ENCODE measurements around the gene SLC52A1.

SLC52A1 gene

DNA sequence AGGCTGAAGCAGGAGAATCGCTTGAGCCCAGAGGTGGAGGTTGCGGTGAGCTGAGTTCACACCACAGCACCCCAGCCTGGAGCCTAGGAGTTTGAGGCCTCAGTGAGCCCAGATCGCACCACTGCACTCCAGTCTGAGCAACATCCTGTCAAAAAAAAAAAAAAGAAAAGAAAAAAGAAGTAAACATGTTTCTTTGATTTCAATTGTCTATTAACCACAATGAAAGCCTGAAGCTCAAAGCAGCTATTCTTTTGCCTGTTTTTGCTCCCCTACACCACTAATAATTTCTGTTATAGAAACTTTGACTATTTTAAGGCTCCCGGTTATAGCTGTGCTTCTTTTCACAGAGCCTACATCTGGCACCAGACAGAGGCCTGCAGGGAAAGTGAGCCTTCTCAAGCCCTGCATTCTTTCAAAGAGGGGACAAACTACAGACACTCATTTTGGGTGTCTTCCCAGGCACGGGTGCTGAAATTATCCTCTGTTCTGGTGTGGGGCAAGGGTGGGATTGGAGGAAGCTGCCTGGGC, 14.2 kb upstream of the SLC52A1 start:
- Histone ChIP-seq H3F3A (ENCODE audit: insufficient read depth, low read length) (no peaks in the 10 kb centered on the region), H3K36me3 (replicated peaks; ENCODE audit: insufficient read depth, low read length) (no peaks in the 10 kb centered on the region), H3K9me2 (replicated peaks; ENCODE audit: insufficient read depth, low read length) (no peaks in the 10 kb centered on the region), H3K27ac (ENCODE audit: low read length) (no peak overlapping the region), H3K79me2 (ENCODE audit: low read length) (no peaks in the 10 kb centered on the region), H3K4me3 (ENCODE audit: low read length) (no peak overlapping the region), H3K4me1 (ENCODE audit: low read length) (no peaks in the 10 kb centered on the region), H3K9ac (ENCODE audit: low read length) (no peak overlapping the region), H4K20me1 (ENCODE audit: insufficient read depth, low read length) (no peaks in the 10 kb centered on the region), H3K9me3 (replicated peaks; ENCODE audit: insufficient read depth, low read length) (no peaks in the 10 kb centered on the region), H3K27me3 (replicated peaks; ENCODE audit: insufficient read depth, low read length) (no peaks in the 10 kb centered on the region), H3K4me2 (ENCODE audit: low read depth, low read length) (no peak overlapping the region), H2AFZ (ENCODE audit: low read length) (no peak overlapping the region)
- no peak for TF ChIP-seq EZH2 (optimal IDR thresholded peaks at IDR 0.05; ENCODE audit: low read depth, low read length)
- DNase-seq = peak; percentile 18

GRCh38 chr17:5047446-5047845, 12.2 kb upstream of the SLC52A1 start:
- Histone ChIP-seq H3K9me2 (replicated peaks; ENCODE audit: insufficient read depth, low read length) (no peaks in the 10 kb centered on the region), H3K4me1 (ENCODE audit: low read length) (no peaks in the 10 kb centered on the region), H3K27me3 (replicated peaks; ENCODE audit: insufficient read depth, low read length) (no peaks in the 10 kb centered on the region), H3K27ac (ENCODE audit: low read length) (no peak overlapping the region), H3K9ac (ENCODE audit: low read length) (no peak overlapping the region), H4K20me1 (ENCODE audit: insufficient read depth, low read length) (no peaks in the 10 kb centered on the region), H3K79me2 (ENCODE audit: low read length) (no peaks in the 10 kb centered on the region), H2AFZ (ENCODE audit: low read length) (no peak overlapping the region), H3F3A (ENCODE audit: insufficient read depth, low read length) (no peaks in the 10 kb centered on the region), H3K4me2 (ENCODE audit: low read depth, low read length) (no peak overlapping the region), H3K4me3 (ENCODE audit: low read length) (no peak overlapping the region), H3K36me3 (replicated peaks; ENCODE audit: insufficient read depth, low read length) (no peaks in the 10 kb centered on the region), H3K9me3 (replicated peaks; ENCODE audit: insufficient read depth, low read length) (no peaks in the 10 kb centered on the region)
- TF ChIP-seq EZH2phosphoT487 (IDR thresholded peaks at IDR 0.05; ENCODE audit: low read length) (no peak), CTCF (IDR thresholded peaks at IDR 0.05; ENCODE audit: low read length) (no peak), EZH2 (optimal IDR thresholded peaks at IDR 0.05; ENCODE audit: low read depth, low read length) (no peak)
- DNase-seq = no peak

DNA sequence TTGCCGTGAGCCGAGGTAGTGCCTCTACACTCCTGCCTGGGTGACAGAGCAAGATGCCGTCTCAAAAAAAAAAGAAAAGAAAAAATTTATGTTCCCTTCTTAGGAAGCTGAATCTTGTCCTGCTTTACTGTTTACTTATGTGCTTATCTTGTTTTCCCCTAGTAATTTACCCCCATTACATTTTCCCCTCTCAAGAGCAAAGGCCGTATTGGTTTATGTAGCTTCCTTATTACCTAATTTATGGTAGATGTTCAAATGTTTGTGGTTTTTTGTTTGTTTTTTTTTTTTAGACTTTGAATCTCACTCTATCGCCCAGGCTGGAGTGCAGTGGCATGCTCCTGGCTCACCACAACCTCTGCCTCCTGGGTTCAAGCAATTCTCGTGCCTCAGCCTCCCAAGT, 10.3 kb upstream of the SLC52A1 start:
- DNase-seq = no peak
- H3K9ac ChIP-seq (ENCODE audit: low read length) = no peak overlapping the region
- H3K27ac ChIP-seq (ENCODE audit: low read length) = no peak overlapping the region
- no peaks in the 10 kb centered on the region for H3K4me1 ChIP-seq (ENCODE audit: low read length)
- H3K9me3 ChIP-seq (replicated peaks; ENCODE audit: insufficient read depth, low read length) = no peaks in the 10 kb centered on the region
- H3K27me3 ChIP-seq (replicated peaks; ENCODE audit: insufficient read depth, low read length) = no peaks in the 10 kb centered on the region
- H4K20me1 ChIP-seq (ENCODE audit: insufficient read depth, low read length) = no peaks in the 10 kb centered on the region
- no peak overlapping the region for H3K4me2 ChIP-seq (ENCODE audit: low read depth, low read length)
- H3K4me3 ChIP-seq (ENCODE audit: low read length) = no peak overlapping the region
- no peaks in the 10 kb centered on the region for H3K9me2 ChIP-seq (replicated peaks; ENCODE audit: insufficient read depth, low read length)
- no peaks in the 10 kb centered on the region for H3F3A ChIP-seq (ENCODE audit: insufficient read depth, low read length)
- H3K36me3 ChIP-seq (replicated peaks; ENCODE audit: insufficient read depth, low read length) = no peaks in the 10 kb centered on the region
- no peak overlapping the region for H2AFZ ChIP-seq (ENCODE audit: low read length)
- TF ChIP-seq EZH2phosphoT487 (IDR thresholded peaks at IDR 0.05; ENCODE audit: low read length) (no peak), CTCF (IDR thresholded peaks at IDR 0.05; ENCODE audit: low read length) (no peak), EZH2 (optimal IDR thresholded peaks at IDR 0.05; ENCODE audit: low read depth, low read length) (no peak)
- H3K79me2 ChIP-seq (ENCODE audit: low read length) = no peaks in the 10 kb centered on the region

GRCh38 chr17:5044630-5045029, 9.4 kb upstream of the SLC52A1 start:
- H3K4me1 ChIP-seq (ENCODE audit: low read length) = no peaks in the 10 kb centered on the region
- H3K27ac ChIP-seq (ENCODE audit: low read length) = no peak overlapping the region
- H3K27me3 ChIP-seq (replicated peaks; ENCODE audit: insufficient read depth, low read length) = no peaks in the 10 kb centered on the region
- H3F3A ChIP-seq (ENCODE audit: insufficient read depth, low read length) = no peaks in the 10 kb centered on the region
- H3K4me3 ChIP-seq (ENCODE audit: low read length) = no peak overlapping the region
- H3K9me3 ChIP-seq (replicated peaks; ENCODE audit: insufficient read depth, low read length) = no peaks in the 10 kb centered on the region
- H2AFZ ChIP-seq (ENCODE audit: low read length) = no peak overlapping the region
- no peaks in the 10 kb centered on the region for H3K79me2 ChIP-seq (ENCODE audit: low read length)
- TF ChIP-seq CTCF (IDR thresholded peaks at IDR 0.05; ENCODE audit: low read length) = no peak
- TF ChIP-seq EZH2 (optimal IDR thresholded peaks at IDR 0.05; ENCODE audit: low read depth, low read length) = no peak
- TF ChIP-seq EZH2phosphoT487 (IDR thresholded peaks at IDR 0.05; ENCODE audit: low read length) = no peak
- no peaks in the 10 kb centered on the region for H4K20me1 ChIP-seq (ENCODE audit: insufficient read depth, low read length)
- no peak for DNase-seq
- no peak overlapping the region for H3K9ac ChIP-seq (ENCODE audit: low read length)
- H3K9me2 ChIP-seq (replicated peaks; ENCODE audit: insufficient read depth, low read length) = no peaks in the 10 kb centered on the region
- no peaks in the 10 kb centered on the region for H3K36me3 ChIP-seq (replicated peaks; ENCODE audit: insufficient read depth, low read length)
- H3K4me2 ChIP-seq (ENCODE audit: low read depth, low read length) = no peak overlapping the region
